Measurements from ENCODE around the gene DNASE1.
"Not testable (repeated sequence)": the region's sequence is repeated elsewhere in the genome, so short reads cannot be mapped to it uniquely, and the experiment has no call there.

The DNASE1 gene

GRCh38 chr16:3654249-3654991 is at the start of gene DNASE1:
DNASE1 (plus strand) TSS chr16:3654691; CDS start chr16:3655374, 683 bp downstream.
- DNase-seq = no peak

- no peak for DNase-seq
Measured at GRCh38 chr16:3606441-3606840, 48.0 kb upstream of the DNASE1 start.

DNA sequence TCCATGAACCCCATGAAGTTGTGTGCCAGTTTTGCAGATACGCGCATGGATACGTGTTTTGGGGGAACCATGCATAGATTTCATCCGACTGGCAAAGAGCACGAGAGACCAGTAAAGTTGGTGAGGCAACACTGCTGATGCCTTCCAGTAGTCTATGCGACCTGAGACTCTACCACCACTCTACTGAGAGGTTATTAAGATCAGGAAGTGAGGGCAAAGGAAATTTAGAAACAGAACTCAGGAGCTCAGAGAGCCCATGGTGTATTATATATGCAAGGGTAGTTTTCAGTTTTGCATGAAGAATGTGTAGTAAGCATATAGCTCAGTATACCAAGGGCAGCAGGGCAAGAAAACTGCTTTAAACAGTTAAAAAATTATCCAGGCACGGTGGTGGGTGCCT is 47.3 kb upstream of the DNASE1 start:
- DNase-seq = no peak

GRCh38 chr16:3607634-3608033 is 46.9 kb upstream of the DNASE1 start:
- DNase-seq = no peak

DNA sequence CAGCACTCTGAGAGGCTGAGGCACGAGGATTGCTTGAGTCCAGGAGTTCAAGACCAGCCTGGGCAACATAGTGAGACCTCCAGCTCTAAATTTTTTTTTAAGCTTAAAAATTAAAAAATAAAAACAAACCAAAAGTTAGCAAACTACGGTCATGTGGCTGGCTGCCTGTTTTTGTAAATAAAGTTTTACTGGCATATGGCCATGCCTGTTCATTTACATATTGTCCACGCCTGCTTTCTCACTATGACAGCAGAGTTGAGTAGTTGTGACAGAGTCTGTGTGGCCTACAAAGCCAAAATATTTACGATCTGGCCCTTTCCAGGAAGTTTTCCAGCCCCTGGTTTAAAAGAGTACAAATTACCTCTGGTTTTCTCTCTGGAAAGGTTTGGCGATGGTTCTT is 46.4 kb upstream of the DNASE1 start:
- DNase-seq = no peak

GRCh38 chr16:3608976-3609375 is 45.5 kb upstream of the DNASE1 start:
- not testable (repeated sequence) for DNase-seq

DNA sequence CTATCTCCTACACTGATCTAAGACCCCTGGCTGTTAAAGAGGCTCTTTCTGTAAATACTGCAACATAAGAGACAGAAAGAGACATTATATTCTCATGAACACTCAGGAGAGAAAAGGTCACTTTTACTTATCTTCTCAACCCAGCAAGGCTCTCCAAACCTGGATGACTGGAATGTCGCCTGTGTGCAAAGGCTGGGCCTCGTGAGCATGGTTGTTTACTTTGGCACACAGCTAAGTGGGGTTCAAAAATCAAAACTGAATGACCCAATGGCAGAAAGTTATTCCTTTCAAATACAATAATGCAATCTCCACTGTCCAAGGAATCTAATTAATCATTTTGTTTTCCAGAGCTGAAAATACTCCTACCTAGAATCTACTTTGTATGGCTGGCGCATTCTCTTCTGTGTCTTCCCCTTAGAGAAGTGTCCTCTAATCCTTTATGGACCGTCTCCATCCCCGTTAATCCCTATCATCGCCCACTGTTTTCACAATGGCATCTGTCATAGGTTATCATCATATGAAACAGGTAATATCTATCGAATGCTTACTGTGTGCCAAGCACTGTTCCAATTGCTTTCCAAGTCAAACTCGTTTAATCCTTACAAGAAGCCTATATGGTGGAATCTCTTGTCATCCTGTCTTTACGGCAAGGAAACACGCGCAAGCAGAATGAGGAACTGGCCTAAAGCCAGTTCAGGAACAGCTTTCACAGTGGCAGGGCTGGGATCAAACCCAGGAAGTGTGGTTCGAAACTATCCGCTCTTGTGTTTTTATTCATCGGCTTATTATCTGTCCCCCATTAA is 44.4 kb upstream of the DNASE1 start:
- DNase-seq = no peak

DNA sequence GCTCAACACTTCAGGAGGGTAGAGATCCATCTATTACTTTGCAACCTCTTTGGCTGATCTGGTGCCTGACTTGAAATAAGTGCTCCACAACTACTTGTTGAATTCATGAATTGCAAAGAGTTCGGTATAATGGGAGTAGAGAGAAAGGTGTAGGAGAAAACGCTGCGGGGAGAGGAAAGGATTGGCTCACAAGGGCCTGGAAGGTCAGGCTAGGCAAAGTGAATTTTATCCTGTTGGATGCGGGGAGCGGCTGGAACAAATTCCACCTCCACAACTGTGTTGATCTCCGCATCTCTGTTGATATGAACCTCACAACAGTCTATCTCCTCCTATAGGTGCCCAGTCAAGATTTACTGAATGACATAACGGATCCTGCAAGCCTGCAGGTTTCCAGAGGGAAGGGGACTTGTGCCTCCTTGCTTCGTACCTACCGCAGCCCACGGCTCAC is 43.8 kb upstream of the DNASE1 start:
- DNase-seq = no peak

GRCh38 chr16:3611146-3611975 is 43.1 kb upstream of the DNASE1 start, which contains the start of gene SLX4:
SLX4 (minus strand) TSS chr16:3611606; CDS start chr16:3608964, 2,642 bp downstream.
- DNase-seq = peak; percentile 86

DNA sequence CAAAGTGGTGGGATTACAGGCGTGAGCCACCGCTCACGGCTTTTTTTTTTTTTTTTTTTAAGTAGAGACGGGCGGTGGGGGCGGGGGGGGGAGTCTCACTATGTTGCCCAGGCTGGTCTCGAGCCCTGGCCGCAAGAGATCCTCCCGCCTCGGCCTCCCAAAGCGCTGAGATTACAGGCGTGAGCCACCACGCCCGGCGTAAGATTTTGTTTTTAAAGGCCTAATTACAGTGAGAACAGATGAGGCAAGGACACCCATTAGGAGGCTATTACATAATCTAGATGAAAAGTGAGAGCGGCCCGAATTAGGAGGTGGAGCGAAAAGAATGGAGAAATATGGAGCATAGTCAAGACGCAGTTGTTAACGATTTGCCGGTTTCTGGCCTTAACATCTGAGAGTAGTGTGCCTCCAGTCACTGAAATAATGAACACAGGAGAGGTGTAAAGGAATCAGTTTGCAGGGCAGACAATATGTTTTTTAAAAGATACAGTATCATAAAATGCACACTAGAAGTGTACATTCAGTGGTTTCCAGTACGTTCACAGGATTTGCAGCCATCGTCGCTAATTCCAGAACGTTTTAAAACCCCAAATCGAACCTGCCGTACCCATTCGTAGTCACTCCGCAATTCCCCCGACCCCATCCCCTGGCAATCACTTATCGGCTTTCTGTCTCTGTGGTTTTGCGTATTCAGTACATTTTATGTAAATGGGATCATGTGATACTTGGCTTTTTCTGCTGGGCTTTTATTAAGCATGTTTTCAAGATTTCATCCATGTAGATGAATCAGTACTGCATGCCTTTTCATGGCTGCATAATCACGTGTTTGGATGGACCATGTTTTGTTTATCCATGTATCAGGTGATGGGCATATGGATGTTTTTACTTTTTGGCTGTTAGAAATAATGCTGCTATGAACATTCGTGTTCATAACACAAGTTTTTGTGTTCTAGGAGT is 41.7 kb upstream of the DNASE1 start:
- no peak for DNase-seq

DNA sequence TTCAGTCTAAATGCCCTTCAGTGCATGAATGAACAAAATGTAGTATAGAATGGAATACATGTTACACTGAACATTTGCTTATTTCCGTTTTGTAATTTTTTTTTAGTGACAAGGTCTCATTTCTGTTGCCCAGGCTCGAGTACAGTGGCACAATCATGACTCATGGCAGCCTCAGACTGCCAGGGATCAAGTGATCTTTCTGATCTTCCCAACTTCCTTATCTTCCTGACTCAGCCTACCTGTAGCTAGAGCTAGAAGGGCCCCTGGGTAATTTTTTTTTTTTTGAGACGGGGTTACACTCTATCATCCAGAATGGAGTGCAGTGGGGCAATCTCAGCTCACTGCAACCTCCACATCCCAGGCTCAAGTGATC is 35.7 kb upstream of the DNASE1 start:
- DNase-seq = no peak

DNA sequence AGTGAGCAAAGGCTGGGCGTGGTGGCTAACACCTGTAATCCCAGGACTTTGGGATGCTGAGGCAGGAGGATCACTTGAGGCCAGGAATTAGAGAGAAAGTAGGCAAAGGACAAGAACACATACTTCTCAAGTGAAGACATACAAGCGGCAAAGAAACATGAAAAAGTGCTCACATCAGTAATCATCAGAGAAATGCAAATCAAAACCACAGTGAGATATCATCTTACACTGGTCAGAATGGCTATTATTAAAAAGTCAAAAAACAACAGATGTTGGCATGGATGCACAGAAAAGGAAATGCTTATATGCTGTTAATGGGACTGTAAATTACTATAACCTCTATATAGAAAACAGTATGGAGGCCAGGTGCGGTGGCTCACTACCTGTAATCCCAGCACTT is 30.8 kb upstream of the DNASE1 start:
- no peak for DNase-seq

DNA sequence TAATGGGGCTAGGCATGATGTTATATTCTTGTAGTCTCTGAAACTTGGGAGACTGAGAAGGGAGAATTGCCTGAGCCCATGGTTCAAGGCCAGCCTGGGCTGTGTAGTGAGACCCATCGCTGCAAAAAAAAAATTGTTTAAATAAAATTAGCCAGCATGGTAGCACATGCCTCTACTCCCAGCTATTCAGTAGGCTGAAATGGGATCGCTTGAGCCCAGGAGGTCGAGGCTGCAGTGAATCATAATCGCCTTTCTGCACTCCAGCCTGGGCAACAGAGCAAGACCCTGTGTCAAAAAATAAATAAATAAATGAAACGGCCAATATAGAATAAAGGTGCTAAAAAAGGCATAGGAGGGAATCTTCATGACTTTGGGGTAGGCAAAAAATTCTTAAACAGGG is 29.2 kb upstream of the DNASE1 start:
- no peak for DNase-seq

DNA sequence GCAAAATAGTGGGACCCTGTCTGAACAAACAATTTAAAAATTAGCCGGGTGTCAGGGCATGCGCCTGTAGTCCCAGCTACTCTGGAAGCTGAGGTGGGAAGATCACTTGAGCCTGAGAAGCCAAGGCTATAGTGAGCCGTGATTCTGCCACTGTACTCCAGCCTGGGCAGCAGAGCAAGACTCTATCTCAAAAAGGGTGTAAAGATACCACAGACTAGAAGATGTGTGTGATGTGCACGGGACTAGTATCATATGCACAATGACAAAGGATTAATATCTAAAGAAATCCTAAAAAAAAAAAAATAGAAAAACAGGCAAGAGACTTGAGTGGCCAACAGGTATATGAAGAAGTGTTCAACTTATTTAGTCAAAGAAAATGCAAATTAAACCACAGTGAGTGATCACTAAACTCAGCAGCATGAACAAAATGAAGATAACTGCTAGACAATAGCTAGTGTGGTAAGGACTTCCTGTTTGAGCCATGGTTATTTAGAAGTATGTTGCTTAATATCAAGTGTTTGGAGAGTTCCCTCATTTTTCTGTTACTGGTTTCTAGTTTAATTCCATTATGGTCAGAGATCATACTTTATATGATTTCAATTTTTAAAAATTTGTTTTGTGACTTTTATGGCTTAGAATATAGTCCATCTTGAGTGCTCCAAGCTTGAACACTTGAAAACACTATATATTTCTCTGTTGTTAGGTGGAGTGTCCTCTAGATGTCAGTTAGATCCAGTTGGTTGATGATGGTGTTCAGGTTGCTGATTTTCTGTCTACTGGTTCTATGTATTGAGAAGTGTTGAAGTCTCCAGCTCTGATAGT is 28.4 kb upstream of the DNASE1 start:
- DNase-seq = no peak

DNA sequence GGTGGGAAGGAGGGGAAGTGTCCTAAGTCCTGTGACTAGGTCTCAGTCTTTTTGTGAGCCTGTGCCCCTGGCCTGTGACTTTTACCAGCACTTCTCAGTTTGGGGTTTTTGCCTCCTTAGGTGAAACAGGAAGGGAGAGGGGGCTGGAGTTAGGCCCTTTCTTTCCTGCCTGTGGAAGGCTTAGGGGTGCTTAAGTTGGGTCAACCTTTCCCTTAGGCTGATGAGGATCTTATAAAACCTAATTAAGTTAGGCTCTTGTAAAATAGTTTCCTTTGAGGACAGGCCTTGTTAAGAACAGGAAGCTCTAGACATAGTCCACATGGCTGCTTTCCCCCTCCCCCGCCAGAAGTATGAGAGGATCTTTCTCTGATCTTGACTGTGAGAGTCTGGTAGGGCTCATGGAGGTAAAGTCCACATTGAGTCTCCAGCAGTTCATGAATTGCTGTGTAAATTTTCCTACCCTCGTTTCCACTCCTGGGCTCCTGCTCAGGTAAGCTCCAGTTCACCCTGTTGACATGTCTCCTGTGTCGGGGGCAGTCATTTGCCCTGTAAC is 17.0 kb upstream of the DNASE1 start:
- no peak for DNase-seq

DNA sequence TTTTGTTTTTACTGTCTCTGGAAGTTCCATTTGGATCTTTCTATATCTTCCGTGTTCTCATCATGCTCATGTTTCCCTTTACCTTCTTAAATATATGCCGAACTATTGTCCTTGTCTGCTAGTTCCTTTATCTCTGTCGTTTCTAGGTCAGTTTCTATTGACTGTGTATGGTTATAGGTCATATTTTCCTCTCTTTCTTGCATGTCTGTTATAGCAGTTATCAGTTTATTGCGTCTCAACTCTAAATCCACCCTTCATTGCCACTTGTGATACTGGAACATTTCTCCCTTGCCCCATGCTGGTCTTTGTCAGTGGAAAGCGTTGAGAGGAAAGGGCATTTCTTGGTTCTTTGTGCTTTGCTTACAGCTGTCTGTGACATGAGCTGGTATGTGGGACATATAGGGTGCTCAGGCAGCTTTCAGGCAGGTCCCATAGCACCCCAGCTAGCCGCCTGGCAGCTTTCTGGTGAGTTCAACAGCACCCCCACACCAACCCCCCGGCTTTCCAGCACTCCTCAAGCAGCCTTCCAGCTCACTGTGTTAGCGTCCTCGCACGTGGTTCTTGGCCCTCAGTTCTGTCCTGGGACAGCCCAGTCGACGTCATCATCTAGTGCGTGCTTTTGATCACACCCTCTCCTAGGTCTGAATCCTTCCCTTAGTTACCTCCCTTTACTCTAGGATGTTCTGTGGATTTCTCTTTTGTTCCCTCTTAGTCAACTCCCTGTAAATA is 15.4 kb upstream of the DNASE1 start:
- no peak for DNase-seq

DNA sequence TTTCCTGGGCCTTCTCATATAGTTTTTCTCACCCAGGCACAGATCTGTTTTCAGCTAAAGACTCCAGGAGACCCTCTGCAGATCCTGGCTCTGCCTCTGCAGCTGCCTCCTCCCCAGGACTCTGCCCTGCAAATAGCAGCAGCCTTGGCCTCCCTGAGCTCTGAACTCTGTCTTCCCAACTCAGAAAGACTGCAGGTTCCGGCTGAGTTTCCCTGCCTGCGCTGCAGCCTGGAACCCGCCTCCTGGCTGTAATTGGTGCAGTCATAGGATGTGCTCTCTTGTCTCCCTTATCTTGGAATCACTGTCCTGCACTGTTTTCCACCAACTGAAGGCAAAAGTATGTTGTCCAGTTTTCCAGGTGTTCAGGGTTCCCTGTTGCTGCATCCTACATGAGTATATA is 14.3 kb upstream of the DNASE1 start:
- DNase-seq = no peak

DNA sequence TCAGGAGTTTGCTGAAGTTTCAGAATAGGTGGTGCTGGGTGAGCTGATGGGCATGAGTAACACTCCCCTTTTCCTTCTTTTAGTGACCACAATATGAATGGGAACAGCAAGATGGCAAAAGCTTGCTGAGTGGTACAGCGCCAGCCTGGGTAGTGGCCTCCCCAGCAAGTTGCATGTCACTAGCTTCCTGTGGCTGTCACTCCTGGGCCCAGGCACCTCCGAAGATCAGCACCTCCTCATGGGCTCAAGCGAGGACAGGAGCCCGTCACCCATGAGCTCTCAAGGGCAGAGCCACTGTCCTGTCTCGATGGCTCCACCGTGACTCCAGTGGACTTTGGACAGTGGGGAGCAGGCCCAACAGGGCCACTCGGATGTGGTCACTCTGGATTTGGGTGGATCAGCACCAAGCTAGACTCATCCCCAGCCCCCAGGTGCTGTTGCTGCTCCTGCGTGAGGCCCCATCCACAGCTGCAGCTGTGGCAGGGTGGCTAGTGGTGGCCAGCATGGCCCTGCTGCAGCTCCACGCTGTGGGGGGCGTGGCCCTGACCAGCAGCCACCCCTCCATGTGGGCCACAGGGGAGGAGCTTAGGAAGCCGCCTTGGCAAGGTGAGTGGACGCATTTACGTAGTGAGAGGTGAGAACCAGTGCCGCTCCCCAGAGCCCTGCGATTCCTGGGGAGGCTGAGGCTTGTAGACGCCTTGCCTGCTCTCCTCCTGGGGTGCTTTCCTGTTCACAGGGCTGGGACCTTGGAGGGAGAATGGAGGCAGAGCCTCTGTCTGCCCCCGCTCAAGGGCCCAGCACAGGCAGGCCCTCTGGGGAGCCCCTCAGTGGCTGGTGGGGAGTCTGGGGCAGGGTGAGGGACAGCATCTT is 13.6 kb upstream of the DNASE1 start:
- DNase-seq = no peak

DNA sequence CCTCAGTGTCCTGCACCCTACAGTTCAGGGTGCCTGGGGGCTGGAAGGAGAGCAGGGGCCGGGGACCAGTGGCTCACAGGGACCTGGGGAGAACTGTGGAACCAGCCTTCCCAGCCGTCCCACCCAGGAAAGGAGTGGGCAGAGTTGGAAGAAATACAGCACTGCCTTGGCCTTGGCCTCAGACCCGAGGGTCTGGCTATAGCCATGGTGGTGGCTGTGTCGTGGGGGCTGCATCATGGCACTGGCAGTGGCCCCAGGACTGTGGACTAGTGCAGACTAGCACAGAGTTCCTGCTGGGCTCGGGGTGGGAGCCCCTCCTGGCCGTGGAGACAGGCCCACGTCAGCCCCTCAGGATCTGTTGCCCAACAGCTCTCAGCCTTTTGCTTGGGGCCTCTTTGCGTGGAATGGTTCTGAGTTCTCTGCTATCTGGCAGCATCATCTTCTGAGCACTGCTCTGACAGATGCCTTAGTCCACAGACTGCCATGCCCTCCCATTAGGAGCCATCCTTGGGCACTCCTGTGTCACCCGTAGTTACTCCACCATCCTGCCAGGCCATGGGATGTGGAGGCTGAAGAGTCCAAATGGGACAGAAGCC is 12.6 kb upstream of the DNASE1 start:
- no peak for DNase-seq
